Erythroblast (primary cell): Measurements from ENCODE around the gene ACKR3.

Source experiments
- DNase-seq, 2 experiments: peaks; one replicate each; lab custom pipeline; 2025; lab: John Stamatoyannopoulos, UW
- GATA1 ChIP-seq: IDR thresholded peaks from 2 replicates; pipeline ENCODE4 v1.6.1; 2011; ENCODE audit warnings: low read depth, mild to moderate bottlenecking, control low read depth, low read length, moderate library complexity
- POLR2A ChIP-seq: IDR thresholded peaks from 2 replicates; pipeline ENCODE4 v1.6.1; 2011; ENCODE audit warnings: mild to moderate bottlenecking, low read length

Gene ACKR3

GRCh38 chr2:236622660-236623059, 53.0 kb downstream of the ACKR3 start:
- TF ChIP-seq POLR2A (no peak), GATA1 (no peak)
- DNase-seq, result no peak

GRCh38 chr2:236623816-236624215, 54.2 kb downstream of the ACKR3 start:
- no peak for DNase-seq
- TF ChIP-seq POLR2A (no peak), GATA1 (no peak)

GRCh38 chr2:236625156-236625690, 55.6 kb downstream of the ACKR3 start:
- no peak for DNase-seq

DNA sequence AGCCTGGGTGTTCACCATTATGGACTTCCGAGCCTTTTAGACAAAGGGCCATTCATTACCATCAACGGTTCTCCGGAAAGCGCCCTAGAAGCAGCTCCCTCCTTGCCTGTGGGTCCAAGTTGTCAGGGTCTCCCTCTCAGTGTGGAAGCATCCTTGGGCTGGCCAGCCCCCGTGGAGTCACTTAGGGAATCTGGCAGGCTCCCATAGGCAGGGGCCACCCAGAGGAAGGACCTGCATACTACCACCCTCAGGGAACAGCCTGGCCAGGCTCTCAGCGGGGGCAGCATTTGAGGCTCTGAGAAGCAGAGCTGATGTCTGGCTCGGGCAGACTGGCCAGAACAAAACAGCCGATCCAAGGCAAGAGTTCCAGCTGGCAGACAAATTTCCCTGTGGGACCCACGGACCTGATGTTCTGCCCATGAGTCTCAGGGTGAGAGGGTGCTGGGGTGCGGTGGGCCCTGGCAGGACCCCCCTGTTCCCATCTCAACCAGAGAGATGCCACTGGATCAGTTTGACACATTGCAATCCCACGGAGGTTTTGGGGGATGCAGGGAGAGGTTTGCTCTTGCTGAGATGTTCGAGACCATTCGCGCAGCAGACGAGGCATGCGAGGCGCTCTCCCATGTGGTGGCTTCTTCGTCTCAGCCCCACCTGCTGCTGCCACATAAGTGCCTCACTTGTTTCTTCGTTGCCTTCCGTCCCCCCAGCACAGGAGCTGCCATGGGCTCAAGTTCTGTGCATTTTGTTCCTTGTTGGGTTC, 56.9 kb downstream of the ACKR3 start:
- TF ChIP-seq GATA1 (no peak), POLR2A (no peak)
- DNase-seq, result no peak

More at GRCh38 chr2:236625156-236625690, 55.6 kb downstream of the ACKR3 start:
- TF ChIP-seq POLR2A, result no peak
- TF ChIP-seq GATA1, result no peak

DNA sequence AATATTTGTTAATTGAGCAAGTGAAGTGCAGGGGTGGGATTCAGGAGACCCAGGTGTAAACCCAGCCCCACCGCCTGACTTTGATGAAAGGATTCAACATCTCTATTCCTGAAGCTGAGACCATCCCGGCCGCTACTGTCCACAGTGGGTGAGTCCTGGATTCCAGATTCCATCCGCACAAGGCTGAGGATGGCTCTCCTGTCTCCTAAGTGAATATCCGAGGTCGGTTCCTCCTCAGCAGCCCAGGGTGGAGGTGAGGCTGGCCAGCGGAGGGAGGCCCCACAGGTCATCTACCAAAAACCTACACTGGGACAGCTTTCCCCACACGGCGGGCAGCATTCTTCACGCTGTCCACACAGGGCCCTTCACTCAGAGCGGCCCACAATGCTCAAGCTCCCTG, 57.6 kb downstream of the ACKR3 start:
- DNase-seq, result no peak
- no peak for TF ChIP-seq POLR2A
- TF ChIP-seq GATA1, result no peak

- no peak for TF ChIP-seq GATA1
- TF ChIP-seq POLR2A, result no peak
- DNase-seq, result no peak
Measured at GRCh38 chr2:236627841-236628240, 58.2 kb downstream of the ACKR3 start.

DNA sequence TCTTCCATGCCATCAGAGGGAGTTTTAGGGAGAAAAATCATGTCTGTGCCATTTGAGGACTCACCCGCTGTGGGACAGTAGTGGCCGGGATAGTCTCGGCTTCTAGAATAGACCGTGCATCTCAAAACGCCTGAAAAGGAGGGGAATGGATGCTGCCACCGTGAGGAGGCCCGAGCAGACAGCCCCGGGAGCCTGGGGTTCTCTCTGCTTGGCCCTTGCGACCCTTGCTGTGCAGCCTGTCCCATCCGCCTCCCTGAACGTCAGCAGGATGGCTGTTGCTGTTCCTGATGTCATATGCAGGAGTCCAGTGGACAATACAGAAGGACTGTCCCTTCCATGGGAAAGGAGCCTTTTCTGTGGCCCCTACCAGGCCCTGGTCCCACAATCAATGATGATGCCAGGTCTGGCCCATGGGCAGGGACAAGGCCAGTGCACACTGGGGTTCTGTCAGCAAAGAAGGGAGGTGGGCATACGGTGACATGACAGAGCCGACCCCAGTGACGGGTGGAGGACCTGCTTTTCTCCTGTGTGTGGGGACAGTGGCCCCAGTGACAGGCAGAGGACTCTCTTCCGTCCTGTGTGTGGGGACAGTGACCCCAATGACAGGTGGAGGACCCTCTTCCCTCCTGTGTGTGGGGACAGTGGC, 58.8 kb downstream of the ACKR3 start:
- no peak for TF ChIP-seq GATA1
- TF ChIP-seq POLR2A, result no peak
- no peak for DNase-seq

DNA sequence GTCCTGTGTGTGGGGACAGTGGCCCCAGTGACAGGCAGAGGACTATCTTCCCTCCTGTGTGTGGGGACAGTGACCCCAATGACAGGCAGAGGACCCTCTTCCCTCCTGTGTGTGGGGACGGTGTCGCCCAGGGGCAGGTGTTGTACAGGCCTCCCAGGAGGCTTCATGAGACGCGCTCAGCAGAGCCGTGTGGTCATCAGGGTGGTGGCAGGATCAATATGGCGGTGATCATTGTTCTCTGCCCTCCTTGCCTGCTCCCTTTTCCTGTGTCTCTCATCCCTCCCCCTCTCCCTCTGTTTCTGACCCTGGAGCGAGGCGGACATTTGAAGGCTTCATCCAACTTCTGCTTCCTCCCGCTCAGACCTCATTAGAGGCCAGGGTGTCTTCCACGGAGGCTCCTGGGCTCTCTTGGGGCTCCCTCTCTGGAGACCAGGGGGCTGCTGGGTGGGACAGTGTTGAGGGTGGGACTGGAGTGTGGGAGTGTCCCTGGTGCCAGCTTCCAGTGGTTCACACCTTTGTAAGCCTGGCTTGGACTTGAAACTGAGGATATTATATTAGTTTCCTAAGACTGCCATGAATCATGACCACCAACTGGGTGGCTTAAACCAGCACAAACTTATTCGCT, 59.5 kb downstream of the ACKR3 start:
- DNase-seq, result no peak
- no peak for TF ChIP-seq POLR2A
- no peak for TF ChIP-seq GATA1

- TF ChIP-seq GATA1 (no peak), POLR2A (no peak)
- no peak for DNase-seq
Measured at GRCh38 chr2:236629961-236630872, 60.6 kb downstream of the ACKR3 start.

DNA sequence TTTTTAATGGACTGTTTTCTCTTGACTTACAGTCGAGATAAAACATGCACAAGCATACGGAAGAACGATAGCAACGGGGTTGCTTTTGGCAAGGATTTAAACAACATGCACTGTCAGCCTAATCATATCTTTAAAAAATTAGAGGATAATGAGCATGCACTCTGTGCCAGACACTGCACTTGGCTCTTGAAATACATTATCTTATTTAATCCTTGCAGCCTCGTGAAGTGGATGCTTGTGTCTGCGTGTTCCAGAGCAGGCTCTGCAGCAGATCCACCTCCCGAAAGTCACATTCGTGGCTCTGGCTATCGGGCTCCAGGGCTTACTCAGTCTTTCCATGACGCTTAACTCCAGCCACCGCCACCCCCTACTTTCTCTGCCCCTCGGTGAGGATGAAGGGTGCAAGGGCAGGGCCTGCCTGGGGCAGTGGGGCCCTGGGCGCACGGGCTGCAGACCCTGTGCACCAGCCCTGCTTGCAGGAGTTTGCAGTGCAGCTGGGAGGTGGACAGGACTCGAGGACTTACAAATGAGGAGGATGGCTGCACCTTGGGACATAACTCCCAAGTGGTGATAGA, 61.7 kb downstream of the ACKR3 start:
- DNase-seq, result no peak
- no peak for TF ChIP-seq GATA1
- TF ChIP-seq POLR2A, result no peak

DNA sequence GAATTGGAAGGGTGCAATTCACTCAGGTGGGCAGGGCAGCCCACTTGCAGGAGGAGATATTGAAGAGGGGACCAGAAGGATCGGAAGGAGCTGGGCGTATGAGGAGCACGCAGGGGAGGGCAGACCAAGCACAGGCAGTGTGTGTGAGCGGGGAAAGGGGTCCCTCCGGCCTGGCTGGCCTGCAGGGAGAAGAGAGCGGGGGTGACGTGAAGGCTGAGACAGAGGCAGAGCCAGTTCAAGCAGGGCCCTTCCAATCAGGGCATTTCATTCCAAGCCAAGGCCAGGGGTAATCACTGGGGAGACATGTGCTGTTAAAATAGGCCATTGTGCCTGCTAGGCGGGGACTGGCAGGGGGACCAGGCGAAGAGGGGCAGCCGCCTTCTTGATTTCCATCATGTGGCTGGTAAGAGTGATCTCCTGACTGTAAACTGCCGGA, 62.2 kb downstream of the ACKR3 start:
- DNase-seq, result no peak
- TF ChIP-seq GATA1, result no peak
- TF ChIP-seq POLR2A, result no peak
